ENCODE data around the gene OR52E2.
"Not testable (repeated sequence)": the region's sequence is repeated elsewhere in the genome, so short reads cannot be mapped to it uniquely, and the experiment has no call there.

Gene OR52E2

DNA sequence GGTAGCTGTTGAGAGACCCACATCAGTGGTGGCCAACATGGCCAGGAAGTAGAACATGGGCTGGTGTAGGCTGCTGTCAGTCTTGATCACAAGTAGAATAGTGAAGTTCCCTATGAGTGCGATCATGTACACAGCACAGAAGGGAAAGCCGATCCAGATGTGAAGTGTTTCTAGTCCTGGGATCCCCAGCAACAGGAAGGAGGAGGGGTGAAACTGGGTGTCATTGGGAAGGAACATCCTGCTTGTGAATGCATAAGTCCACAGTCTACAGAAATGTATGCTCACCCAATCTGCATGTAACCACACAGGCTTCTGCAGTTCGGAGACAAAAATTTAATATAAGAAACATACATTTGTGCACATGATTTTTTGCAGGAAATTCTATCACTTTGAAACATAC lies at the start of gene OR52E2:
Gene OR52E2 (minus strand): TSS at position 237 of the 400 bp plus-strand sequence. CDS start 0 bp downstream, at position 237.
- no peak for DNase-seq

DNA sequence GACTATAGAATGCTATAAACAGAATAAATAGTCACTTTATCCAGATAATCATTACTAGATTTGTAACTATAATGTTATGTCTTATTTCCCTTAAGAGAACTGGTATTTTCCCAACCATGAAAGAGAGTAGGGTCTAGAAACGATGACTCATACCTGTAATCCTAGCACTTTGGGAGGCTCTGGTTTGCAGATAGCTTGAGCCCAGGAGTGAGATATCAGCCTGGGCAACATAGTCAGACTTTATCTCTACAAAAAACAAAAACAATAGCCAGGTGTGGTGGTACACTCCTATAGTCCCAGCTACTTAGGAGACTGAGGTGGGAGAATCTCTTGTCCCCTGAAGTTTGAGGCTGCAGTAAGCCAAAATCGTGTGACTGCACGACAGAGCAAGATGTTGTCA lies 47.9 kb upstream of the OR52E2 start:
- no peak for DNase-seq

DNA sequence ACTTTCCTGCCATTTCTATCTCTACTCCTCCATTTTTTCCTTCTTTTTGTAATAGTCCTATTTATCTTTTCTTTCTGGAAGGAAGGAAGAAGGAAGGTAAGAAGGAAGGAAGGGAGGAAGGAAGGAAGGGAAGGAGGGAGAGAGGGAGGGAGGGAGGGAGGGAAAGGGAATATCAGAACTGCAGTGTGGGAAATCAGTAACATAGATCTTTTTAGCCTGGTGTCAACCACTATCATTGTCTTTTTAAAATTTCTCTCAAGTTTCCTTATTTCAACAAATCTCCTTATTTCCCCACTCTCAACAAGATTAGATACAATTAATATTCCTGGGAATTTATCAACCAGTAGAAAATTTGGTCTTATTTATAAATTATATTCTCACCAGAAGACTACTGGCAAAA lies 43.6 kb upstream of the OR52E2 start:
- no peak for DNase-seq

DNA sequence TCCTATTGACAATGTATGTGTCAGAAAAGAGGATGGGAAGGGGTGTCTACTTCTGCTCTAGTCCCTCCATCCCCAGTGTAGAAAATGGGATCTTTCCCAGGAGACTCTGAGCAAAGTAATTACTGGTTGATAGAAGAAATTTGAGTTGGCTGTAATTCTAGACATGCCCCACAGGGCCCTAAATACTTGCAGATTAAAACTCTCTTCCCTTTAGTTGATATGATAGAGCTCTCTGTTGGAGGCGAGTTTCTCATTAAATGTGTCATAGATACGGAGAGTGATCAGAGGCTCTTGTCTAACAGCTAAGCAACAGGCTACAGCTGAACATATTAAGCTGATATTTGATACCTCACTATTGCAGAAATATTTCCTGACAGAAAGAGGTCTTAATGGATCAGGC lies 42.8 kb upstream of the OR52E2 start:
- no peak for DNase-seq

DNA sequence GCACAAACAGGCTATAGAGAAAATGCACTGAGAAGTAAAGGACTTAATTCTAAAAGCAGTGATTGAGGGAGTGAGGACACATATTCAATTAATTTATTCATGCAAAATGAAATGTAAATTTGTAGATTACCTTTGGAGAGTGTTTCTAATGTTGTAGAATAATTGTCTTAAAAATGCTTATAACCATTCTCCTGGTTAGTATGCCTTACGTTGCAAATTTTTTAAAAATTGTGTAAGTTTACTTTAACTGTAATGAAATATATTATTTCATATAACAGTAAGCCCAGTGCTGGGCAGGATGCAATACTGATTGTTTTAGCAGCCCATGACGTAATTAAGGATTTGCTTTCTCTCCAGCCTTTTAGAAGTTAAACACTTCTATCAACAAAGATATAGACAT lies 36.6 kb upstream of the OR52E2 start:
- DNase-seq: no peak

DNA sequence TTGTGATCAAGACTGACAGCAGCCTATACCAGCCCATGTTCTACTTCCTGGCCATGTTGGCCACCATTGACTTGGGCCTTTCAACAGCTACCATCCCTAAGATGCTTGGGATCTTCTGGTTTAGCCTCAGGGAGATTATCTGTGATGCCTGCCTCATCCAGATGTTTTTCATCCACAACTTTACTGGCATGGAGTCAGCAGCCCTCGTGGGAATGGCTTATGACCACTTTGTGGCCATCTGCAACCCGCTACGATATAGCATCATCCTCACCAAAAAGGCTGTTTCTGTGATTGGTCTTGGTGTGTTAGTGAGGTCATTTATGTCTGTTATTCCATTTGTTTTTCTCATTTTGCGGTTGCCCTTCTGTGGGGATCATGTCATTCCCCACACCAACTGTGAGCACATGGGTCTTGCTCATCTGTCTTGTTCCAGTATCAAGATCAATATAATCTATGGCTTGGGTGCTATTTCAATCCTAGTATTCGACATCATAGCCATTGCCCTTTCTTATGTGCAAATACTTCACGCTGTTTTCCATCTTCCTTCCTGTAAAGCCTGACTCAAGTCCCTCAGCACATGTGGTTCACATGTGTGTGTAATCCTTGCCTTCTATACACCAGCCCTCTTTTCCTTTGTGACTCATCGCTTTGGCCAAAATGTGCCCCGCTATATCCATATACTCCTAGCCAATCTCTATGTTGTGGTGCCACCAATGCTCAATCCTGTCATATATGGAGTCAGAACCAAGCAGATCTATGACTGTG lies 33.6 kb upstream of the OR52E2 start:
- DNase-seq: no peak

DNA sequence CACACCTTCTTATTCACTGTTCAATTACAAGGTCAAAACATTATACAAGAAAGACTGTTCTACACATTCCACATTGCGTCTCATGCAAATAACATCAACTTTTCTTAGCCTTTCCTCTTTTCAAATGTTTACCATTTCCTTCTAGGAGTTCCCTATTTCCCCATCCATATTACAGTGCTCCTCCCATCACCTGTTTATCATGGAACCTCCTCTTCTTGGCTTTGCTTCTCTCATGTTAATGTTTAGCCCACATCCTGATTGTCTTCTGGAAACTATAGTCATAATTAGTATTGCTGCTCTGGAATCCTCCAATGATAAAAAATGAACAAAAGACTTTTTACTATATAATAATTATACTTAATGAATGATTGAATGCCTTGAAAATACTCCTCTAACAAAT lies 31.2 kb upstream of the OR52E2 start:
- DNase-seq: no peak

DNA sequence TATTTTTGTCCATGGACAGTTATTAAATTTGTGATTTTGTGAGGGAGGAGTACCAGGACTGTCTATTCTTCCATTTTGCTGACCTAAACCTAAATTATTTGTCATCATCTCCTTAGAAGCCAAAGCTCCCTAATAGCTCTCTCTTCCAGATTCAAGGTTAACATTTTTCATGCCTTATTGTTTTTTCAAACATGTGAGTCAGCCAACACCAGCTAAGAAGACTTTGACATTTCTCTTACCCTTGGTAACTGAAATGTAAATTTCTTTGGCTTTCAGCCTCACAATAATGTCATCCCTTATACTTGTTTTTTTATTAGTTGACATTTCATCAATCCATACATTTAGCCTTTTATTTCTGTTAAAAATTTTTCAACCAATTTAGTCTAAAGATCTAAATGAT lies 29.1 kb upstream of the OR52E2 start:
- DNase-seq: no peak

DNA sequence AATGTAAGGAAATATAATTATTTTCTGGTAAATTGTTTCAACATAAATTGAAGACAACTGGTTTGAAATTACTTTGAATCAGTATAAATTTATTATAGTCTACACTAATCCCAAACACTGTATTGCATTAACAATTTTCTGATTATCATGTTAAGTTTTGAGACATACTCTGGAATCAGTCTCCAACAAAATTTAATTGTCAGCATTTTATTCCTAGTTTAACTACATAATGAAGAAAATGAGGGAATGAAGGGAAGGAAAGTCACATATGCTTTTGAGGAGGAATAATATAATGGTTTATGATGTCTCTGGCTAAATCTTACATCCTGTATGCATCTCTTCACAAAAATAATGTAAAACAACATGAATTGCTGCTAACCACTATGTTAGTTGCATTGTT lies 24.2 kb upstream of the OR52E2 start:
- DNase-seq: no peak

DNA sequence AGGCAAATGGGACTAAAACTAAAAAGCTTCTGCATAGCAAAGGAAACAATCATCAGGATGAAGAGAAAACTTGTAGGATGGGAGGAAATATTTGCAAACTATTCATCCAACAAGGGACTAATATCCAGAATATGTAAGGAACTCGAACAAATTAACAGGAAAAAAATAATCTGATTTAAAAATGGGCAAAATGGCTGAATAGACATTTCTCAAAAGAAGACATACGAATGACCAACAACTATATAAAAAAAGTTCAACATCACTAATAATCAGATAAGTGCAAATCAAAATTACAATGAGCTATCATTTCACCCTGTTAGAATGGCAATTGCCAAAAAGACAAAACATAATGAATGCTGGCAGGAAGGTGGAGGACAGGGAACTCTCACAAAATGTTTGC lies 22.0 kb upstream of the OR52E2 start:
- no peak for DNase-seq

DNA sequence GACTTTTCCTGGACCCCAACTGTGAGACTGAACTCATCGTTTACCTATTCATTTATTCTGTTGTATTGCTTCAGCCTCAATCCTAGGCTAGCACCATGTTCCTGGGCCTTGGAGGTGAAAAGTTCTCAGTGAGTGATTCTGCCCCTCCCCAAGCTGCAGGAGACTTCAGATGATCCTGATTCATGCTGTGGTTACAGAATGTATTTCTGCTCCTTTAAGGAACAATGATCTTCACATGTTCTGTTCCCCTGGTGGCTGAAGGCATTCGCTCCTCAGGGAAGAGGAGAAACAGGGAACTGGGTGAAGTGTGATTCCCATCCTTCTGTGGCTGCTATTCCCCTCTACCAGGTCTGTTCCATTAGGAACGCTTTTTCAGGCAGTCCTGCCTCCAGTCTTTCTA lies 12.4 kb upstream of the OR52E2 start:
- DNase-seq: no peak

DNA sequence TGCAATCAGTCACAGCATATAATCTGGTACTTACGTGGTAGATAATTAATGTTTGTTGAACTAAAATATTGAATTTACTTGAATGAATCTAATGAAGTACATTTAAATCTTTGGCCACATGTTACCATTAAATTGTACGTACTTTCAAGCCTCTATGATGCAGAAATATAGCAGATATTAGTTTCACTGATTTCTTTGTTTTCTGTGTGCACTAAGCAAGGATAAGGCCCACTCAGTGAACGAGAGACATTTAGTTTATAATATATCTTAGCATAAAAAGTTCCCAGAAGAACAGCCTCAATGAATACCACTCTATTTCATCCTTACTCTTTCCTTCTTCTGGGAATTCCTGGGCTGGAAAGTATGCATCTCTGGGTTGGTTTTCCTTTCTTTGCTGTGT lies 9.8 kb upstream of the OR52E2 start, which contains the start of gene OR52E1:
Gene OR52E1 (plus strand): TSS at position 301 of the 400 bp plus-strand sequence.
- DNase-seq: no peak

DNA sequence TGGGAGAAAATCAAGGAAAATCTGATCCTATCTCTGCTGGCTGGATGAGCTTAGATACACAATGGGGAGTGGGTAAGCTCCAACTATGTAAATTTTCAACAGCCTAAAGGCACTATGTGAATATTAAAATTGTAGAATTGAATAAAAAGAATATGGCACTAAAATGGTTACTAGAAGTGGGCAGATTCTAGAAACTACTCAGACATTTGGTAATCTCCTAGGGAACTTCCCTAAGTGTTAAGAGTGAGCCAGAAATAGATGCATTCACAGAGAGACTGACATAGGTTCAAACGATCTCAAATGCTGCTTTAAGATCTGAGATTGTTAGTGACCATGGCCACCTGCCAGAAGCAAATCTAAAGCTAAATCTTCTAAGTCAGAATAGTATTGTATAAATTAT lies 5.6 kb upstream of the OR52E2 start:
- DNase-seq: no peak

DNA sequence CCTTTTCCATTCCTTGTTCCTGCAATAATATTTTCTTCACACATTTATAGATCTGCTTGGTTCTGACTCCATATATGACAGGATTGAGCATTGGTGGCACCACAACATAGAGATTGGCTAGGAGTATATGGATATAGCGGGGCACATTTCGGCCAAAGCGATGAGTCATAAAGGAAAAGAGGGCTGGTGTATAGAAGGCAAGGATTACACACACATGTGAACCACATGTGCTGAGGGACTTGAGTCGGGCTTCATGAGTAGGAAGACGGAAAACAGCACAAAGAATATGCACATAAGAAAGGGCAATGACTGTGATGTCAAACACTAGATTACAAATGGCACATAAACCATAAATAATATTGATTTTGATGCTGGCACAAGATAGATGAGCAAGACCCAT lies 748 bp downstream of the OR52E2 start:
- DNase-seq: not testable (repeated sequence)

DNA sequence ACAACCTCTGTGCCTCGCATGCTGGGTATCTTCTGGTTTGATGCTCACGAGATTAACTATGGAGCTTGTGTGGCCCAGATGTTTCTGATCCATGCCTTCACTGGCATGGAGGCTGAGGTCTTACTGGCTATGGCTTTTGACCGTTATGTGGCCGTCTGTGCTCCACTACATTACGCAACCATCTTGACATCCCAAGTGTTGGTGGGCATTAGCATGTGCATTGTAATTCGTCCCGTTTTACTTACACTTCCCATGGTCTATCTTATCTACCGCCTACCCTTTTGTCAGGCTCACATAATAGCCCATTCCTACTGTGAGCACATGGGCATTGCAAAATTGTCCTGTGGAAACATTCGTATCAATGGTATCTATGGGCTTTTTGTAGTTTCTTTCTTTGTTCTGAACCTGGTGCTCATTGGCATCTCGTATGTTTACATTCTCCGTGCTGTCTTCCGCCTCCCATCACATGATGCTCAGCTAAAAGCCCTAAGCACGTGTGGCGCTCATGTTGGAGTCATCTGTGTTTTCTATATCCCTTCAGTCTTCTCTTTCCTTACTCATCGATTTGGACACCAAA lies 12.6 kb downstream of the OR52E2 start:
- no peak for DNase-seq

DNA sequence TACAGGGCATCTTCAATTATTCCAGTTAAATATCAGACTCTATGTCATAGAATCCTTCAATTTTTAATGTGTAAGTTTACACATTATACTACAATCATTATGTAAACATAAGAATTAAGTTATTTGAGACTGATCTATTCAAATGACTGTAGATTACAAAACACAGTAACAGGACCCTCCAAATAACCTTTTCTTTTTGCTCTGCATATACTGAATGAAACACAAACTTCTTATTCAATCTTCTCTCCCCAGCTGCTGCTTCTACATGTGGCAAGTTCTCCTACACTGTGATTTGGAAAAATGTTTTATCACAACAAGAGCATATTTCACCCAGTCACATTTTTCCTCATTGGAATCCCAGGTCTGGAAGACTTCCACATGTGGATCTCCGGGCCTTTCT lies 13.2 kb downstream of the OR52E2 start, which contains the start of gene OR52J3:
Gene OR52J3 (plus strand): TSS at position 301 of the 400 bp plus-strand sequence. CDS start 0 bp downstream, at position 301.
- no peak for DNase-seq

DNA sequence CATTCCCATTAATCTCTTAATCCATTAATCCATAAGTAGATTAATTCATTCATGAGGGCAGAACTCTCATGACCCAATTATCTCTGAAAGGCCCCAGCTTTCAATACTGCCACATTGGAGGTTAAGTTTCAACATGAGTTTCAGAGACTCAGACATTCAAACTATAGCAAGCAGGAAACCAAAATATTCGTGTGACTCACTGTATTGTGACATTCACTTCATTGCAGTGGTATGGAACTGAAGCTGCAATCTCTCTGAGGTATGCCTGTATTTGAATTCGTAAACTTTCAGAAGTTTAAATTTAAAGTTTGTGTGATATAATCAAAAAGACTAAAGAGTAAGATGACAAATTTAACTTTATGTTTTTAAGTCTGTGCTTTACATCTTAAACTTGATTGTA lies 16.0 kb downstream of the OR52E2 start:
- DNase-seq: no peak

DNA sequence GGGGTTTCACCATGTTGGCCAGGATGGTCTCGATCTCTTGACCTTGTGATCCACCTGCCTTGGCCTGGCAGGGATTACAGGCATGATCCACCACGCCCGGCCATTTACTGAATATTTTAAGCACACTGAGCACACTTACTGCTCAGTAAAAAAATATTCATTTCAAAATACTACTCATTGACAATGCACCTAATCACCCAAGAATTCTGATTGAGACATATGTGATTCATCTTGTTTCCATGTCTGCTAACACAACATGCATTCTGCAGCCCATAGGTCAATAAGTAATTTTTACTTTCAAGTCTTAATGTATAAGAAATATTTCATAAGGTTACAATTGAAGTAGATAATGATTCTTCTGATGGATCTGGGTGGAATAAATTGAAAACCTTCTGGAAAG lies 17.3 kb downstream of the OR52E2 start:
- no peak for DNase-seq

DNA sequence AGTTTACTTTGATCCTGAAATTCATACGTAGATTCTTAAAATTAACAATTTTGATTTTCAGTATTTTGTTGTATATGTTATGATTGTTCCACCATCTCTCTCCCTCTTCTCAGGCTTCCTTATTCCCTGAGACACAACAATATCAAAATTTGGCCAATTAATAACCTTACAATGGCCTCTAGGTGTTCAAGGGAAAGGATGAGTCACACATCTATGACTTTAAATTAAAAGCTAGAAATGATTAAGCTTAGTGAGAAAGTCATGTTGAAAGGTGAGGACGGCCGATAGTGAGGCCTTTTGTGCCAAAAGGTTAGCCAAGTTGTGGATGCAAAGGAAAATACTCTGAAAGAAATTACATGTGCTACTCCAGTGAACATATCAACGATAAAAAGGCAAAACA lies 18.6 kb downstream of the OR52E2 start:
- DNase-seq: no peak

DNA sequence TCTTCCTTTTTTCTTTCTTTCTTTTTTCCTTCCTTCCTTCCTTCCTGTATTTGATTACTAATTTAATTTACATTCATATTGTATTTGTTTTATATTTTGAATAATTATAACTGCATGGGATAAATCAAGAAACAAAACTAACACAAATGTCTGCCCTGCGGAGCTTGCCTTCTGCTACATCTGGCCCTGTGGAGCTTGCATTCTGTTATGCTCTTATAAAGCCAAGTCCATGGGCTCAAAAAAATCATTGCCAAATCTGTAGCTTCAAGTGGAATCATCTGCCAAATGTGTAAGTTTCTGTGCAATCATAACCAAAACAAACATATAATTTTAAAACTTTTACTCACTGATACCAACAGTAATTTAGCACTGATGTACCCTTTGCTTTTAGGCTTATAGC lies 21.1 kb downstream of the OR52E2 start:
- DNase-seq: no peak

DNA sequence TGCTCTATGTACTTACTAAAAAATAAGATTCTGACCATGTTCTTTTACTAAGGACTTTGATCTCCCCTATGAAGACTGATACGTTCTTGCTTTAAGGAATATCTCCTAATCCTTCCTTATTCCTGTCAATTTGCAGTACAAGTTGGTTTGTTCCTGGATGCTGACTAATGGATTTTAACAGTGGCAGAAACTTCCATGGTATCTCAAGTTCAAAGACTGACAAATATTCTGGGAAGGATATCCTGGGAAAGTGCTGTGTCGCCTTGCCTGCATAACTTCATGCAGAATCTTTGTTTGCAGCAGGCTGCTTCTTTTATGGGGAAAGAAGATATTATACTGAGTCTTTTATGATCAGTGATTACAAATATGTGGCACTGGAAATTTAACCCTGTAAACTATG lies 21.5 kb downstream of the OR52E2 start:
- no peak for DNase-seq

DNA sequence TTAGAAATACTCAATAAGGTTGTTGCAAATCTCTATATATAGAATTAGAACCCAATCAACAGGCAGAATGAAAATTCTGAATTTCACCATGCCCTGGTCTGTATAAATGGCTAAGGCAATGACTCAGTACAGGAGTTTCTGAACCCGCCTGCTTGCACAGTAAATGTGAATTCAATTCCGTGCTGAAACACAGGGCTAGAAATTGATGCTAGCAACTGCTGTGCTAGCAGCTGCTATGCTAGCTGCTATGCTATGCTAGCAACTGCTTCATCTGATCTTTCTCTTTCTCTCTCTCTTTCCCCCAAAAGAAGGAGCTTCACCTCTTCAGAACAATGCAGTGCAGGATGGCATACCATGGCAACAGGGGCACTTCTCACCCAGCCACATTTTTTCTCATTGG lies 22.8 kb downstream of the OR52E2 start:
- DNase-seq: no peak

DNA sequence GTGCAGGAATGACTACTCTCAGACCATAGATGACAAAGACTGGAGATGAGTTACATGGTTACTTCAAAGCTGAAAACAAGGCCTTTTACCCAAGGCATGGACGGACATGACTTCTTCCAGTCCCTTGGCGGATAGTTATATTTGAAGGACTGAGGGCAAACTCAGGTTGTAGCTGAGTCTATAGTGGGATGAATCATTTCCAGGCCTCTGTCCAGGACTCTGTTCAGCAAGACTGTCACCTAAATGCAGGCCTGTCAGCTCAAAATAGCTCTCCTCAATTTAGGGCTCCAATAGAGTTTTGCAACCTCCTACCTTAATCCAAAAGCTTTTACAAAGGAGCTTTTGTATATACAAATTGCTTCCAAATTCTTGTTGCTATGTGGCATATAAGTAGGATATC lies 37.4 kb downstream of the OR52E2 start:
- no peak for DNase-seq

DNA sequence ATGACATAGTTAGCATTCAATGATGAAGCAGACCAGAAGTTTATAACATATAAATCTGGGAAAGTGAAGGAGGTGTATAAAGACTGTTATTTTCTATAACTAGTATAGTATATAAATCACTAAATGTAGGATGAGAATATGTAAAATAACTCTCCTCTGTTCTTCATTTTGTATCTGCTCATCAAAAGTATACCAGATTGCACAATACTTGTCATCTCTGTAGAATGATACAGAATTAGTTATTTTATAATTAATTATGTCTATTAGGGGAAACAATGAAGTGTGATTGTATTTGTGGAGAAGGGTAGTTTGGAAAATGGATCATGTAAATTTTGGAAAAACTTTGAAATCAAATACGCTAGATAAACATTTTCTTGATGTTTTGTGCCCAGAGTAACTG lies 46.4 kb downstream of the OR52E2 start:
- DNase-seq: no peak

DNA sequence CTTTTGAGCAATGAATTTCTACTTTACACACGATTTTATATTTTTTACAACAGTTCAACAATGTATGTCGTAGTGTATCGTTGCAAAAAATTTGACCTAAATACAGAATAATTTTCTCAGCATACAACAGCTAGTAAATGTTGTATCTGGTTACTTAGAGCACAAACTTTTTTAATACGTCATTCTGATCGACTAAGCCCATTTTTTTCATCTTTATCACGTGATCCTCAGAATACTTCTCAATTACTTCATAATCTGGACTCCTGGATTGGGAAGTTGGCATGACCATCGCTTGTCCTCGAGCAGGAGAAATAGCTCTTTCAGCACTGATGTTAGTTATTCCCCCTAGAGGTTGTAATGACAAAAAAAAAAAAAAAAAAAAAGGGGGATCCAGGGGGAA lies 48.2 kb downstream of the OR52E2 start:
- DNase-seq: no peak
